ENCODE data around the gene BLTP3B. TPM values are rescaled to one million over a fixed set of nuclear protein-coding genes. Genes with fewer than 3 reads are reported as not detected.

BLTP3B gene
- total RNA-seq, 1 donor from 2014 or later, result 19.3 TPM

DNA sequence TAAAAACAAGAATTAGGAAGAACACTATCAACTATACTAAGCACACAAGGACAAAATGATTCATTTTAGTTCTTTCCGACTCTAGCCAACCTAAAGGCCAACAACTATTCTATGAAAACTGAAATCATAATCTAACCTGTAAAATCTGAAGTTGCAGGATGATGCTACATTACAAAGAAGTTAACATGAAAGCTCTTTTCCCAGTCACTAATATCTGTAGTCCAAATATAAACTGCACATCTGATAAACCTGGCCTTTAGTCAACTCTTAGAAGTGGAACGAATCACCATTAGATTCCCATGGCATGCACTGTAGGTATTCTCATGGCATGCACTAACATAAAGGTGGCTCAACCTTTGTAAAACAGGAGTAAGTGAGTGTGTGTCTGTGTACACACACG lies 41.7 kb downstream of the BLTP3B start:
- H3K36me3 Mint-ChIP-seq, result peaks cover 16% of the 10 kb centered on the region
- no peaks in the 10 kb centered on the region for H3K4me1 Mint-ChIP-seq
- DNase-seq (ENCODE audit: low spot score in 2 of 2, unreplicated experiment in 2 of 2), result no peak
- H3K27ac Mint-ChIP-seq, result no peak overlapping the region
- peaks cover under 1% of the 10 kb centered on the region for H3K9me3 Mint-ChIP-seq
- TF ChIP-seq, protein P1, sequence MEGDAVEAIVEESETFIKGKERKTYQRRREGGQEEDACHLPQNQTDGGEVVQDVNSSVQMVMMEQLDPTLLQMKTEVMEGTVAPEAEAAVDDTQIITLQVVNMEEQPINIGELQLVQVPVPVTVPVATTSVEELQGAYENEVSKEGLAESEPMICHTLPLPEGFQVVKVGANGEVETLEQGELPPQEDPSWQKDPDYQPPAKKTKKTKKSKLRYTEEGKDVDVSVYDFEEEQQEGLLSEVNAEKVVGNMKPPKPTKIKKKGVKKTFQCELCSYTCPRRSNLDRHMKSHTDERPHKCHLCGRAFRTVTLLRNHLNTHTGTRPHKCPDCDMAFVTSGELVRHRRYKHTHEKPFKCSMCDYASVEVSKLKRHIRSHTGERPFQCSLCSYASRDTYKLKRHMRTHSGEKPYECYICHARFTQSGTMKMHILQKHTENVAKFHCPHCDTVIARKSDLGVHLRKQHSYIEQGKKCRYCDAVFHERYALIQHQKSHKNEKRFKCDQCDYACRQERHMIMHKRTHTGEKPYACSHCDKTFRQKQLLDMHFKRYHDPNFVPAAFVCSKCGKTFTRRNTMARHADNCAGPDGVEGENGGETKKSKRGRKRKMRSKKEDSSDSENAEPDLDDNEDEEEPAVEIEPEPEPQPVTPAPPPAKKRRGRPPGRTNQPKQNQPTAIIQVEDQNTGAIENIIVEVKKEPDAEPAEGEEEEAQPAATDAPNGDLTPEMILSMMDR (IDR thresholded peaks at IDR 0.05; ENCODE audit: unreplicated experiment), result no peak
- no peaks in the 10 kb centered on the region for H3K27me3 Mint-ChIP-seq (ENCODE audit: low read depth)
- H3K4me3 Mint-ChIP-seq, result no peak overlapping the region

Small RNA genes lying within 50 kb of the gene (microRNA-seq; reads per million reads assigned to microRNA genes)
- gene MIR1827, result not detected

Other genes with a start within 250 kb of the BLTP3B start
- 6.9 to 8.8 TPM (median 7.5 TPM) in 3 replicates for gene ANKS1B, start 157.9 kb downstream of the BLTP3B start, total RNA-seq
- gene ACTR6, start 57.9 kb upstream of the BLTP3B start, total RNA-seq, result 21.4 to 25.5 TPM (median 25.1 TPM) in 3 replicates
- gene DEPDC4, start 124.2 kb upstream of the BLTP3B start, total RNA-seq, result 3.6 to 6.5 TPM (median 4.2 TPM) in 3 replicates
- gene SCYL2, start 124.3 kb upstream of the BLTP3B start, total RNA-seq, result 53.0 to 61.4 TPM (median 55.5 TPM) in 3 replicates
- gene SLC17A8, start 214.2 kb upstream of the BLTP3B start, total RNA-seq, result 0.40 to 0.66 TPM (median 0.61 TPM) in 3 replicates